ENCODE measurements around the gene MIB2.

- TF ChIP-seq CTCF (conservative IDR thresholded peaks at IDR 0.05; ENCODE audit: low read depth, low read length) (no peak), USF2 (IDR thresholded peaks at IDR 0.05; ENCODE audit: low read depth, low read length) (no peak), POLR2A (IDR thresholded peaks at IDR 0.05; ENCODE audit: low read depth, low read length) (no peak), MAZ (IDR thresholded peaks at IDR 0.05; ENCODE audit: borderline replicate concordance, low read depth, low read length) (no peak), ELK1 (IDR thresholded peaks at IDR 0.05; ENCODE audit: borderline replicate concordance, low read depth, low read length) (no peak), RFX5 (IDR thresholded peaks at IDR 0.05; ENCODE audit: low read depth, low read length) (no peak), CHD1 (IDR thresholded peaks at IDR 0.05; ENCODE audit: low read depth, low read length) (no peak), RCOR1 (IDR thresholded peaks at IDR 0.05; ENCODE audit: insufficient replicate concordance, low read length) (no peak), MAFK (IDR thresholded peaks at IDR 0.05; ENCODE audit: low read depth, low read length) (no peak), RAD21 (IDR thresholded peaks at IDR 0.05; ENCODE audit: low read length) (no peak), FOS (IDR thresholded peaks at IDR 0.05; ENCODE audit: low read depth, low read length) (no peak), CEBPB (IDR thresholded peaks at IDR 0.05; ENCODE audit: low read depth, low read length) (no peak), SMC3 (IDR thresholded peaks at IDR 0.05; ENCODE audit: low read depth, low read length) (no peak), BHLHE40 (IDR thresholded peaks at IDR 0.05; ENCODE audit: low read depth, low read length) (no peak)
Observed at GRCh38 chr1:1577367-1578011, 37.8 kb upstream of the MIB2 start.
